HepG2 (cell line): ENCODE results near the gene ZSWIM5. TPM values are rescaled to one million over a fixed set of nuclear protein-coding genes. Genes with fewer than 3 reads are reported as not detected.
A peak's percentile ranks its signal among the peaks of the same experiment; 100 is the strongest.

Experiments used
- ATM ChIP-seq: fragments of 450-650 bp; IDR thresholded peaks from 2 replicates; pipeline ENCODE4 v1.7.1; 2017; ENCODE audit warnings: mild to moderate bottlenecking, borderline replicate concordance
- DRAP1 ChIP-seq: IDR thresholded peaks from 2 replicates; pipeline ENCODE4 v1.6.1; 2016; ENCODE audit warnings: missing genetic modification reagents, missing compliant biosample characterization
- HMGA1 ChIP-seq: sonication (generic); formaldehyde crosslinking; conservative IDR thresholded peaks from 2 replicates; pipeline ENCODE4 v1.4.0; 2020; ENCODE audit warnings: missing genetic modification reagents
- SKI ChIP-seq: fragments of 450-650 bp; IDR thresholded peaks from one replicate; pipeline ENCODE4 v1.6.1; 2018; ENCODE audit warnings: mild to moderate bottlenecking; ENCODE audit not compliant: partially characterized antibody
- TSC22D2 ChIP-seq: sonication (generic); formaldehyde crosslinking; IDR thresholded peaks from 2 replicates; pipeline ENCODE4 v1.5.1; 2020; ENCODE audit warnings: missing genetic modification reagents, mild to moderate bottlenecking, borderline replicate concordance
- ZNF34 ChIP-seq: sonication (generic); formaldehyde crosslinking; IDR thresholded peaks from 2 replicates; pipeline ENCODE4 v1.4.0; 2020; ENCODE audit warnings: mild to moderate bottlenecking, missing genetic modification reagents, borderline replicate concordance
- ZNF781 ChIP-seq: sonication (generic); formaldehyde crosslinking; IDR thresholded peaks from 2 replicates; pipeline ENCODE4 v1.5.1; 2020; ENCODE audit warnings: borderline replicate concordance, mild to moderate bottlenecking, missing genetic modification reagents; ENCODE audit errors: not compliant biosample characterization
- ZSCAN25 ChIP-seq: sonication (generic); formaldehyde crosslinking; IDR thresholded peaks from 2 replicates; pipeline ENCODE4 v1.8.0; 2022; ENCODE audit warnings: mild to moderate bottlenecking, missing genetic modification reagents
- ZSCAN30 ChIP-seq: sonication (generic); formaldehyde crosslinking; IDR thresholded peaks from 2 replicates; pipeline ENCODE4 v1.5.0; 2020; ENCODE audit warnings: mild to moderate bottlenecking, missing genetic modification reagents
- polyA plus RNA-seq, 8 experiments: library from polyadenylated mRNA; depleted of rRNA in 3 of 8; stranded (reverse) in 7 of 8; unstranded in 1 of 8; fragments of >200 nt; fragmentation: Illumina TruSeq in 4 of 8; extraction: Trizol in 4 of 8; gene quantifications; 2 replicates each; pipeline versions ENCODE4 v1.2.1 to v1.2.3, GENCODE V29; 2011 to 2016; ENCODE audit warnings: low read depth in 4 of 8, missing spikeins in 1 of 8, mixed read lengths in 1 of 8; ENCODE audit not compliant: insufficient read depth in 1 of 8
- total RNA-seq, 5 experiments: library from RNA; depleted of rRNA; stranded (reverse); fragments of >200 nt; fragmentation: Illumina TruSeq; extraction: Trizol; gene quantifications; 2 replicates each; pipeline ENCODE4 v1.2.3, GENCODE V29; 2016; ENCODE audit warnings: low read depth in 1 of 5
- TF ChIP-seq, protein P1 (sequence below): fragments of 450-650 bp; IDR thresholded peaks from 2 replicates; pipeline ENCODE4 v1.6.1; 2017
- TF ChIP-seq, protein P2 (sequence below): sonication (generic); formaldehyde crosslinking; IDR thresholded peaks from 2 replicates; pipeline ENCODE4 v1.4.0; 2020; ENCODE audit warnings: missing genetic modification reagents
- TF ChIP-seq, protein P3 (sequence below): sonication (generic); formaldehyde crosslinking; IDR thresholded peaks from 2 replicates; pipeline ENCODE4 v1.8.1; 2023; ENCODE audit warnings: mild to moderate bottlenecking, missing genetic modification reagents, borderline replicate concordance
- TF ChIP-seq, protein P4 (sequence below): sonication (generic); formaldehyde crosslinking; IDR thresholded peaks from 2 replicates; pipeline ENCODE4 v1.8.1; 2023; ENCODE audit warnings: mild to moderate bottlenecking, inconsistent platforms, moderate library complexity, missing genetic modification reagents, borderline replicate concordance
- TF ChIP-seq, protein P5 (sequence below): sonication (generic); formaldehyde crosslinking; IDR thresholded peaks from 2 replicates; pipeline ENCODE4 v1.5.0; 2020; ENCODE audit warnings: mild to moderate bottlenecking, missing genetic modification reagents, borderline replicate concordance
- TF ChIP-seq, protein P6 (sequence below): sonication (generic); formaldehyde crosslinking; IDR thresholded peaks from 2 replicates; pipeline ENCODE4 v1.4.0; 2020; ENCODE audit warnings: low read depth, mild to moderate bottlenecking, missing genetic modification reagents

The ZSWIM5 gene
- total and polyA plus RNA-seq, 2 of the 13 experiments (the other 11 are each of a cell fraction or from before 2014, with no cell fraction given) = 11.0 to 20.6 TPM

GRCh38 chr1:45172005-45172404, 34.4 kb downstream of the ZSWIM5 start (continued):
- TF ChIP-seq ZNF781 (no peak), DRAP1 (CRISPR knock-in tag) (no peak), ATM (no peak), SKI (peak; percentile 46), ZNF34 (no peak), ZSCAN25 (CRISPR knock-in tag) (no peak), TSC22D2 (CRISPR knock-in tag) (no peak), ZSCAN30 (CRISPR knock-in tag) (no peak), HMGA1 (no peak)
- TF ChIP-seq, protein P1, sequence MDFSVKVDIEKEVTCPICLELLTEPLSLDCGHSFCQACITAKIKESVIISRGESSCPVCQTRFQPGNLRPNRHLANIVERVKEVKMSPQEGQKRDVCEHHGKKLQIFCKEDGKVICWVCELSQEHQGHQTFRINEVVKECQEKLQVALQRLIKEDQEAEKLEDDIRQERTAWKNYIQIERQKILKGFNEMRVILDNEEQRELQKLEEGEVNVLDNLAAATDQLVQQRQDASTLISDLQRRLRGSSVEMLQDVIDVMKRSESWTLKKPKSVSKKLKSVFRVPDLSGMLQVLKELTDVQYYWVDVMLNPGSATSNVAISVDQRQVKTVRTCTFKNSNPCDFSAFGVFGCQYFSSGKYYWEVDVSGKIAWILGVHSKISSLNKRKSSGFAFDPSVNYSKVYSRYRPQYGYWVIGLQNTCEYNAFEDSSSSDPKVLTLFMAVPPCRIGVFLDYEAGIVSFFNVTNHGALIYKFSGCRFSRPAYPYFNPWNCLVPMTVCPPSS = no peak
- TF ChIP-seq, protein P2, sequence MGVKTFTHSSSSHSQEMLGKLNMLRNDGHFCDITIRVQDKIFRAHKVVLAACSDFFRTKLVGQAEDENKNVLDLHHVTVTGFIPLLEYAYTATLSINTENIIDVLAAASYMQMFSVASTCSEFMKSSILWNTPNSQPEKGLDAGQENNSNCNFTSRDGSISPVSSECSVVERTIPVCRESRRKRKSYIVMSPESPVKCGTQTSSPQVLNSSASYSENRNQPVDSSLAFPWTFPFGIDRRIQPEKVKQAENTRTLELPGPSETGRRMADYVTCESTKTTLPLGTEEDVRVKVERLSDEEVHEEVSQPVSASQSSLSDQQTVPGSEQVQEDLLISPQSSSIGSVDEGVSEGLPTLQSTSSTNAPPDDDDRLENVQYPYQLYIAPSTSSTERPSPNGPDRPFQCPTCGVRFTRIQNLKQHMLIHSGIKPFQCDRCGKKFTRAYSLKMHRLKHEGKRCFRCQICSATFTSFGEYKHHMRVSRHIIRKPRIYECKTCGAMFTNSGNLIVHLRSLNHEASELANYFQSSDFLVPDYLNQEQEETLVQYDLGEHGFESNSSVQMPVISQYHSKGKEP = no peak
- TF ChIP-seq, protein P3, sequence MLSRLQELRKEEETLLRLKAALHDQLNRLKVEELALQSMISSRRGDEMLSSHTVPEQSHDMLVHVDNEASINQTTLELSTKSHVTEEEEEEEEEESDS (CRISPR knock-in tag) = no peak
- TF ChIP-seq, protein P4, sequence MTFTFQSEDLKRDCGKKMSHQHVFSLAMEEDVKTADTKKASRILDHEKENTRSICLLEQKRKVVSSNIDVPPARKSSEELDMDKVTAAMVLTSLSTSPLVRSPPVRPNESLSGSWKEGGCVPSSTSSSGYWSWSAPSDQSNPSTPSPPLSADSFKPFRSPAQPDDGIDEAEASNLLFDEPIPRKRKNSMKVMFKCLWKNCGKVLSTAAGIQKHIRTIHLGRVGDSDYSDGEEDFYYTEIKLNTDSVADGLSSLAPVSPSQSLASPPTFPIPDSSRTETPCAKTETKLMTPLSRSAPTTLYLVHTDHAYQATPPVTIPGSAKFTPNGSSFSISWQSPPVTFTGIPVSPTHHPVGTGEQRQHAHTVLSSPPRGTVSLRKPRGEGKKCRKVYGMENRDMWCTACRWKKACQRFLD = no peak
- TF ChIP-seq, protein P5, sequence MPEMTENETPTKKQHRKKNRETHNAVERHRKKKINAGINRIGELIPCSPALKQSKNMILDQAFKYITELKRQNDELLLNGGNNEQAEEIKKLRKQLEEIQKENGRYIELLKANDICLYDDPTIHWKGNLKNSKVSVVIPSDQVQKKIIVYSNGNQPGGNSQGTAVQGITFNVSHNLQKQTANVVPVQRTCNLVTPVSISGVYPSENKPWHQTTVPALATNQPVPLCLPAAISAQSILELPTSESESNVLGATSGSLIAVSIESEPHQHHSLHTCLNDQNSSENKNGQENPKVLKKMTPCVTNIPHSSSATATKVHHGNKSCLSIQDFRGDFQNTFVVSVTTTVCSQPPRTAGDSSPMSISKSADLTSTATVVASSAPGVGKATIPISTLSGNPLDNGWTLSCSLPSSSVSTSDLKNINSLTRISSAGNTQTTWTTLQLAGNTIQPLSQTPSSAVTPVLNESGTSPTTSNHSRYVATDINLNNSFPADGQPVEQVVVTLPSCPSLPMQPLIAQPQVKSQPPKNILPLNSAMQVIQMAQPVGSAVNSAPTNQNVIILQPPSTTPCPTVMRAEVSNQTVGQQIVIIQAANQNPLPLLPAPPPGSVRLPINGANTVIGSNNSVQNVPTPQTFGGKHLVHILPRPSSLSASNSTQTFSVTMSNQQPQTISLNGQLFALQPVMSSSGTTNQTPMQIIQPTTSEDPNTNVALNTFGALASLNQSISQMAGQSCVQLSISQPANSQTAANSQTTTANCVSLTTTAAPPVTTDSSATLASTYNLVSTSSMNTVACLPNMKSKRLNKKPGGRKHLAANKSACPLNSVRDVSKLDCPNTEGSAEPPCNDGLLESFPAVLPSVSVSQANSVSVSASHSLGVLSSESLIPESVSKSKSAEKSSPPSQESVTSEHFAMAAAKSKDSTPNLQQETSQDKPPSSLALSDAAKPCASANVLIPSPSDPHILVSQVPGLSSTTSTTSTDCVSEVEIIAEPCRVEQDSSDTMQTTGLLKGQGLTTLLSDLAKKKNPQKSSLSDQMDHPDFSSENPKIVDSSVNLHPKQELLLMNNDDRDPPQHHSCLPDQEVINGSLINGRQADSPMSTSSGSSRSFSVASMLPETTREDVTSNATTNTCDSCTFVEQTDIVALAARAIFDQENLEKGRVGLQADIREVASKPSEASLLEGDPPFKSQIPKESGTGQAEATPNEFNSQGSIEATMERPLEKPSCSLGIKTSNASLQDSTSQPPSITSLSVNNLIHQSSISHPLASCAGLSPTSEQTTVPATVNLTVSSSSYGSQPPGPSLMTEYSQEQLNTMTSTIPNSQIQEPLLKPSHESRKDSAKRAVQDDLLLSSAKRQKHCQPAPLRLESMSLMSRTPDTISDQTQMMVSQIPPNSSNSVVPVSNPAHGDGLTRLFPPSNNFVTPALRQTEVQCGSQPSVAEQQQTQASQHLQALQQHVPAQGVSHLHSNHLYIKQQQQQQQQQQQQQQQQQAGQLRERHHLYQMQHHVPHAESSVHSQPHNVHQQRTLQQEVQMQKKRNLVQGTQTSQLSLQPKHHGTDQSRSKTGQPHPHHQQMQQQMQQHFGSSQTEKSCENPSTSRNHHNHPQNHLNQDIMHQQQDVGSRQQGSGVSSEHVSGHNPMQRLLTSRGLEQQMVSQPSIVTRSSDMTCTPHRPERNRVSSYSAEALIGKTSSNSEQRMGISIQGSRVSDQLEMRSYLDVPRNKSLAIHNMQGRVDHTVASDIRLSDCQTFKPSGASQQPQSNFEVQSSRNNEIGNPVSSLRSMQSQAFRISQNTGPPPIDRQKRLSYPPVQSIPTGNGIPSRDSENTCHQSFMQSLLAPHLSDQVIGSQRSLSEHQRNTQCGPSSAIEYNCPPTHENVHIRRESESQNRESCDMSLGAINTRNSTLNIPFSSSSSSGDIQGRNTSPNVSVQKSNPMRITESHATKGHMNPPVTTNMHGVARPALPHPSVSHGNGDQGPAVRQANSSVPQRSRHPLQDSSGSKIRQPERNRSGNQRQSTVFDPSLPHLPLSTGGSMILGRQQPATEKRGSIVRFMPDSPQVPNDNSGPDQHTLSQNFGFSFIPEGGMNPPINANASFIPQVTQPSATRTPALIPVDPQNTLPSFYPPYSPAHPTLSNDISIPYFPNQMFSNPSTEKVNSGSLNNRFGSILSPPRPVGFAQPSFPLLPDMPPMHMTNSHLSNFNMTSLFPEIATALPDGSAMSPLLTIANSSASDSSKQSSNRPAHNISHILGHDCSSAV = no peak
- TF ChIP-seq, protein P6, sequence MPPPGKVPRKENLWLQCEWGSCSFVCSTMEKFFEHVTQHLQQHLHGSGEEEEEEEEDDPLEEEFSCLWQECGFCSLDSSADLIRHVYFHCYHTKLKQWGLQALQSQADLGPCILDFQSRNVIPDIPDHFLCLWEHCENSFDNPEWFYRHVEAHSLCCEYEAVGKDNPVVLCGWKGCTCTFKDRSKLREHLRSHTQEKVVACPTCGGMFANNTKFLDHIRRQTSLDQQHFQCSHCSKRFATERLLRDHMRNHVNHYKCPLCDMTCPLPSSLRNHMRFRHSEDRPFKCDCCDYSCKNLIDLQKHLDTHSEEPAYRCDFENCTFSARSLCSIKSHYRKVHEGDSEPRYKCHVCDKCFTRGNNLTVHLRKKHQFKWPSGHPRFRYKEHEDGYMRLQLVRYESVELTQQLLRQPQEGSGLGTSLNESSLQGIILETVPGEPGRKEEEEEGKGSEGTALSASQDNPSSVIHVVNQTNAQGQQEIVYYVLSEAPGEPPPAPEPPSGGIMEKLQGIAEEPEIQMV (CRISPR knock-in tag) = no peak
